HG02970 (cell line): ENCODE data around the gene ARHGEF2.

Experiments used
- ATAC-seq: cut with Tn5 transposase; IDR thresholded peaks from one replicate; pipeline ENCODE4 v1.9.1; 2021; ENCODE audit warnings: mild to moderate bottlenecking, moderate library complexity, moderate number of reproducible peaks; ENCODE audit not compliant: unreplicated experiment, low FRiP score

The ARHGEF2 gene

GRCh38 chr1:155973723-155974122, 4.6 kb downstream of the ARHGEF2 start:
- ATAC-seq, result no peak

- ATAC-seq, result no peak
Observed at GRCh38 chr1:155971910-155972809, 6.2 kb downstream of the ARHGEF2 start.

DNA sequence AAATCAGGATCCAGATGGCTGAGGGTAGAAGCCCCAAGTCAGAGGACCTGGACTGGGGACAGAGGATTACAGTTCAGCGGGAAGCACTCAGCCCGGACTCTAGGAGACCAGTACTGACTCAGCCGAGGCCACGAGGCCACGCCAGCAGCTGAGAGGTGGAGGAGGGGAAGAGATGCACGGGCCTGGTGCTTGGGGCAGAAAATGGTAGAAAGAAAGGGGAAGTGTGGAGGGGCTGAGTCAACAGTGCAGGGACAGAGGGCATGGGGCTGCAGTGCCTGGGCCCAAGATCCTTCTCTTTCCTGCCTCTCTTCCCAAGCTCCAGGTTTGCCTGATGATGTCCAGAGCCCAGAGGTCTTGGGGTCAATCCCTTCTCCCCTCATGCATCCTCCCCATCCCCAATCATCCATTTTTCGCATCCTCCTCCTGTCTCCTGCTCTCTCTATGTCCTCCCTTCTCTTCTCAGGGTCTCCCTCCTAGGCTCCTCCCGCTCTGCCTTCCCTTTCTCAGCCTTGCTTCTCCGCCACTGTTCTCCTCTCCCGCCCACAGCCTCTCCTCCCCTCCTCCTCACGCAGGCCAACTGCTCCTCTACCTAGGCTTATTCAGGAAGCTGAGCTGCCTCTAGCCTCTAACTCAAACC, 7.7 kb downstream of the ARHGEF2 start:
- ATAC-seq, result no peak

DNA sequence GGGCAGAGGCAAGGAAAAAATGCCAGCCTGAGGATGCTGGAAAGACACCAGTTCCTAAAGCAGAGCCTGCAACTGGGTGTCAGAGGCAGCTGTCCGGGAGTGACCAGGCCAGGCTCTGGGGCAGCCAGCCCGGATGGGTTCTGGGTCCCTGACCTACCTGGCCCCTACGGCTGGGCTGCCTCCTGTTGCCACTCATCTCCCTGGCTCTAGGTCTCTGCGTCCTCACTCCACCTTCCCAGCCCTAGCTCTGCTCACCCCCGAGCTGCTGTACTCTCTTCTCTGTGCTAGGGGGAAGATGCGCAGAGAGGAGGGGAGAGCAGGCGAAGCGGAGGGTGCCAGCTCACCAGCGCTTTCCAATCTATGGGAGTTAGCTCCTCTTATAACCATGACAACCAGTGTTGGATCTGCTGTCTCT, 9.0 kb downstream of the ARHGEF2 start:
- no peak for ATAC-seq

GRCh38 chr1:155968670-155969069, 9.7 kb downstream of the ARHGEF2 start:
- no peak for ATAC-seq

DNA sequence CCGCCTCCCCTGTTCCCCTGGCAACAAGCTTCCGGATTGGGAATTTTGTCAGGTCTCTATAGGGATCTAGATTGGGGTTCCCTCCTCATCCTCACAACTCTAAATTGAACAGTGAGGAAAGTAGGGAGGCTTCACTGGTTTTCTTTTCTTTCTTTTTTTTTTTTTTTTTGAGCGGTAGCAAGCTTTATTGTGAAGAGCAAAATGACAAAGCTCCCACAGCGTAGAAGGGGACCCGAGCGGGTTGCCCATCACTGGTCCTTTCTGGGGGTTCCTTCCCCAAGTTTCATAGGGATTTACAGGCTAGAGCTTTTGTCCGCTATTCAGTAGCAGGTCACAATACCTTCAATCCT, 10.3 kb downstream of the ARHGEF2 start:
- ATAC-seq, result no peak

DNA sequence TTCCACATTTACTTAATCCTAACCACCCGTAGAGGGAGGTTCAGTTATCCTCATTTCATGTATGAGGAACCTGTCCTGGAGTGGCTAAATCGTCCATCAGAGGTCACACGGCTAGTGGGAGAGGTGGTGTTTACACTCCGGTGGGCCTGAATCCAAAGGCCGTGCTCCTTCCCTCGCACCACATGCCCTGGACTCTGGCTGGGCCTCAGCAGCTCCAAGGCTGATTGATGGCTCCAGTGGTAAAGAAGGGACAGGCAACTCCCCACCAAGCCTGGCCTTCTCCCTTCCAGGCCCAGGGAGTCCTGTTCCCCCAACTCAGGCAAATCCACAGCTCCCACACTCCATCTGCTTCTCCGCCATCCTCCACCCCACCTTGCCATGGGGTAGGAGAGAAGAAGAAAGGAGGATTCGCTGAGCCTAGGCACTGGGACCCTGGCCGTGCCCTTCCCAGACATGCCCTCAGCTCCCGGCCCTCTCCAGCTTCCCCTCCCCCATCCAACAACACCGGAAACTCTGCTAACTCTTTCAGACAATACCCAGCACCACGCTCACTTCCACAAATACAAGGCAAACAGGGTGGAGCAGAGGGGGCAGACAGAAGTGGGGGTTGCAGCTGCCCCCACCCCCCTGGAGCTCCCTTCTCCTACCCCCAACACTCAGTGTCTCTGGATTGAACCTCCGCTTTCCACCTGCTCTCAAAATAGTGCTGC, 10.9 kb downstream of the ARHGEF2 start:
- no peak for ATAC-seq

GRCh38 chr1:155966750-155967149, 11.6 kb downstream of the ARHGEF2 start:
- no peak for ATAC-seq

DNA sequence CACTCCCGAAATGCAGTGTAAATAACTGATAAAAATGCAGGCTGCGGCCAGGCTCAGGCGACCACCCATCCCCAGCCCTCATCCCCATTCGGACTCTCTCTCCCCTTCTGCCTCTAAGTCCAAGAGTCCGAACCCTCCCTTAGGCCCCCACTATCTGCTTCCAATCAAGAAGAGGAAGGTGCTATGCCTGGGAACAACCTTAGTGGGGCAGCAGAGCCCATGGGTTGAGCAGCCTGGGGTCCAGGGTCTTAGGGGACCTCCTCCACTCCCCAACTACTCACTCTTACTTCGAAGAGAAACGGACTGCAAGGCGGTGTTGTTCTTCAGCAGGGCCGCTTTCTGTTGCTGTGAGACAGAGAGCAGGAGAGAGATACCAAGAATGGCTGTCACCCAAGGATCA, 12.2 kb downstream of the ARHGEF2 start:
- no peak for ATAC-seq

GRCh38 chr1:155964193-155964592, 14.2 kb downstream of the ARHGEF2 start:
- ATAC-seq, result no peak

GRCh38 chr1:155962599-155963211, 15.6 kb downstream of the ARHGEF2 start:
- ATAC-seq, result no peak

DNA sequence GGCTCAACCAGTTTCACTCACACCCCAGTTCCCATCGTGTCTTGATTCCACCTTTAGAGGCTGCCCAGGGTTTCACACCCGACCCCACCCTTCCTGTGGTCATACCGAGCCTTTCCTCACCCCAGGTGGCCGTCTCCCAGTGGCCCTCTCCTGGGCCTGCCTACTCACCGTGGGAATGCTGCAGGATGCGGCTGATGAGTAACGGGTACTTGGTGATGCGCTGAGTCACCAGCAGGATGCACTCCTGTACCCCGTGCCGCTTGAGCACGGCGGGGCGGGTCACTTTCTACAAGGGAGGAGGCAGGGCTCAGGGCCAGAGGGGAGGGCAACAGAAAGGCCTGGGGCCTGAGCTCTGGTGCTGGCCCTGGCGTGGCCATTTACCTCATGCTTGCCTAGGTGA, 16.4 kb downstream of the ARHGEF2 start:
- ATAC-seq, result no peak

DNA sequence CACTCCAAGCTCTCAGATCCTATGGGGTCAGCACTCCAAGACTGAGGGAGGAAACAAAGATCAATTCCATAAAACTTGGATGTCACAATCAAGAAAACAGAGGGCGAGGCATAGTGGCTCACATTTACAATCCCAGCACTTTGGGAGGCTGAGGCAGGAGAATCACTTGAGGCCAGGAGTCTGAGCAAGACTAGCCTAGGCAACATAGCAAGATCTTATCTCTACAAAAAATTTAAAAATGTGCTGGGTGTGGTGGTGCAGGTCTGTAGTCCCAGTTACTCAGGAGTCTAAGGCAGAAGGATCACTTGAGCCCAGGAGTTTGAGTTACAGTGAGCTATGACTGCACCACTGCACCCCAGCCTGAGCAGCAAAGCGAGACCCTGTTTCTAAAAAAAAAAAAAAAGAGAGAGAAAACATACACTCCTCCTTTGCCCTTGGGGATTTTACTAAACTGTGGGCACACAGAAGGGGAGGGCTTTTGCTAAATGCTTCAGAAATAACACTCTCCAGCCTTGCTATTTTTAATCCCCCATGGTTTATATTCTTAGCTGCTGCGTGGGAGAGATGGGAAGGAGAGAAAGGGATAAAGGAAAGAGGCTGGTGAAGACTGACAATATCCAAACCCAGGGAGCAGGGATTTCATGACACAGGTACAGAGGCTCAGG, 18.1 kb downstream of the ARHGEF2 start:
- no peak for ATAC-seq

DNA sequence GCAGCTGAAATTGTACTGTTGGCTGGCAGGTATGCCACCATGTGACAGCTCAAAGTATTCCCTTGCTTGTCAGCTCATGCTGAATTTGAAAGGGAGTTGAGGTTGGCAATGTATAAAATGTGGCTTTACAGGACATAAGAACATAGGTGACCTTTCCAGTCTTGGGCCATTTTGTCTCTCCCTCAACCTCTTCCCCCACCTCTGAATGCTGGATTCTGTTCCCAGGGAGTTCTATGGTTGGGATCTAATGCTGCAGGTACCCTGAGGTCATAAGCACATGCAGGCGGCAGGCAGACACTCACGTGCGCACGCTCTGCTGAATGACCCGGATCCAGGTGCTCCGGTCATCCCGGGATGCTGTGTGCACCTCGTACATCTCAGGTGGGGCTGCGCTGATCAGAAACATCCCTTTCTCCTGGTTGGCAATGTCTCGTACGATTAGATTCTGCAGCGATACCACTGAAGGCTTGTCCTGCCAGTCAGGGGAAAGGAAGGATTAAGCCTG, 20.9 kb downstream of the ARHGEF2 start:
- no peak for ATAC-seq

DNA sequence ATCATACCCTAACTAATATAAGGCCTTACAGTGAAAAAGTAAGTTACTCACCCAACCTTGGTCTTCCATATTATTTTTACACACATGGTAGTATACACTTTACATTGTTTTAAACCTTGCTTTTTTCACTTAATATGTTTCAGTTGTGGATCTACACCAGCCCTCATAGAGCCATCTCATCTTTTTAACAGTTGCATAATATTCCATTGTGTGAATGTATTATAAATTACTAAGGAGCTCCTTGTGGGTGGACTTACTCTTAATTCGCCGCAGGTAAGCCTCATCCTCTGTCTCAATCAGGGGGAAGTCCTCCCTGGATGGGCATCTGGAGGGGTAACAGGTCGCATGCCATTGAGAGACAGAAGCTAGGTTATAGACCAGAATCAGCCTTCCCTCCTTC, 23.7 kb downstream of the ARHGEF2 start:
- ATAC-seq, result no peak

DNA sequence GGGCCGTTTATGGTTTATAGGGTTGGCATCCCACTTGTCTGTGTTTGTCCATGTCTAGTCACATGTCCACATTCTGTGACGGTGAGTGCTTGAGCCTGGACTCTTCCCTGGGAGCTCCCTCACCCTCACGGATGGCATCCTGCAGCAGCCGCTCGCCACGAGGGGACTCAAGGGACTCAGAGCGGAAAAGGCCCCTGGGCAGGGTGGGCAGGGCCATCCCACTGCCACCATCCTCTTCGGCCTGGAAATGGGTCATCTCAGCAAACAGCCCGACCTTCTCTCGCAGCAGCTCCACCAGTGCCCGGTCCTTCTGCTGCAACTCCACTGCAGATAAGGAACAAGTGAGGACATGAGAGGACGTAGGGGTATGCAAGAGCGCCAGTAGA, 25.8 kb downstream of the ARHGEF2 start:
- ATAC-seq, result no peak

- no peak for ATAC-seq
Observed at GRCh38 chr1:155951753-155952504, 26.4 kb downstream of the ARHGEF2 start.

GRCh38 chr1:155950829-155951228, 27.5 kb downstream of the ARHGEF2 start:
- no peak for ATAC-seq

- no peak for ATAC-seq
Observed at GRCh38 chr1:155947741-155948140, 30.6 kb downstream of the ARHGEF2 start.

DNA sequence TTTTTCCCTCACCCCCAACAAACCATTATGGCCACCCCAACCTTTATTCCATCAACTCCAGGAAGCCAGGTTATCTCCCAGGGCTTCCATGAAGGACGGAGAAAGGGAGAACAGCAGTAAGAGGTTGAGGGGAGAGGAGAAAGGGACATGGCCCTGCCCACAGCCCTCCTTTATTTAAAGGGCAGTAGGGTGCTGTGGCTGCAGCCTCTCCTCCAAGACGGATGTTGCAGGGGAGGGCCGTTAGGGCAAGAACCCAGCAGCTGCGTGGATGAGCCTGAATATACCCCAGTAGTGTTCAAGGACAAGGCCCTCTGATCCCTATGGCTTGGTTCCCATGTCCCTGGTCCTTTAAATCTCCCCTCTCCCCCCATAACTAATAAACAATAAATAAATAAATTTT, 31.1 kb downstream of the ARHGEF2 start:
- ATAC-seq, result no peak
